GM12873 (cell line): ENCODE data around the gene OPCML.

Experiments
- CTCF ChIP-seq: IDR thresholded peaks from 2 replicates; pipeline ENCODE4 v1.5.1; 2012; ENCODE audit warnings: low read depth, mild to moderate bottlenecking, moderate library complexity, low read length, control low read depth; ENCODE audit not compliant: insufficient read depth; ENCODE audit errors: missing control alignments

Gene OPCML

GRCh38 chr11:133232665-133233064, 299.6 kb downstream of the OPCML start:
- TF ChIP-seq CTCF = no peak

GRCh38 chr11:133230431-133230830, 301.9 kb downstream of the OPCML start:
- no peak for TF ChIP-seq CTCF

- TF ChIP-seq CTCF = no peak
Observed at GRCh38 chr11:133228471-133229329, 303.6 kb downstream of the OPCML start.

GRCh38 chr11:133227632-133228111, 304.6 kb downstream of the OPCML start:
- no peak for TF ChIP-seq CTCF

- no peak for TF ChIP-seq CTCF
Observed at GRCh38 chr11:133224271-133224670, 308.0 kb downstream of the OPCML start.

GRCh38 chr11:133222425-133223330, 309.6 kb downstream of the OPCML start:
- TF ChIP-seq CTCF = no peak

- peak; percentile 15 for TF ChIP-seq CTCF
Observed at GRCh38 chr11:133219543-133219942, 312.8 kb downstream of the OPCML start.
